Upper lobe of left lung (tissue), 6 donors: ENCODE results near the gene TASP1. TPM values are rescaled to one million over a fixed set of nuclear protein-coding genes. Genes with fewer than 3 reads are reported as not detected.

Experiments used
- ATAC-seq, 2 donors: fragments of 200-7000 bp; cut with Tn5 transposase; one replicate each; pipeline ENCODE4 v1.9.1; 2022; ENCODE audit warnings: mild to moderate bottlenecking in 2 of 2, moderate library complexity in 2 of 2; ENCODE audit not compliant: low FRiP score in 2 of 2
- DNase-seq, 2 donors: peaks; one replicate each; pipeline ENCODE4 v3.0.0-alpha.2; 2019 to 2020
- H3K27ac ChIP-seq, 4 donors: fragments of 200-600 bp; sonication (generic); one replicate each; pipeline ENCODE4 v1.5.1; 2016 to 2019
- H3K27me3 ChIP-seq, 4 donors: fragments of 200-600 bp; sonication (generic); one replicate each; pipeline ENCODE4 v1.5.1; 2017 to 2019
- H3K36me3 ChIP-seq, 4 donors: fragments of 200-600 bp; sonication (generic); one replicate each; pipeline ENCODE4 v1.5.1; 2016 to 2019
- H3K4me1 ChIP-seq, 4 donors: fragments of 200-600 bp; sonication (generic); one replicate each; pipeline ENCODE4 v1.5.1; 2018 to 2019
- H3K4me3 ChIP-seq, 4 donors: fragments of 200-600 bp; sonication (generic); one replicate each; pipeline ENCODE4 v1.5.1; 2017 to 2019; ENCODE audit warnings: mild to moderate bottlenecking in 2 of 4, moderate library complexity in 1 of 4
- H3K9me3 ChIP-seq, 4 donors: fragments of 200-600 bp; sonication (generic); one replicate each; pipeline ENCODE4 v1.5.1; 2018 to 2019
- EP300 ChIP-seq, 4 donors: sonication (generic); formaldehyde crosslinking; IDR thresholded peaks; one replicate each; pipeline ENCODE4 v1.5.1; 2017; ENCODE audit warnings: antibody characterized with exemption in 4 of 4, control low read depth in 2 of 4
- POLR2A ChIP-seq, 4 donors: fragments of 450-650 bp; IDR thresholded peaks; one replicate each; pipeline ENCODE4 v1.5.1; 2016 to 2017; ENCODE audit warnings: antibody characterized with exemption in 4 of 4, mild to moderate bottlenecking in 2 of 4
- POLR2AphosphoS5 ChIP-seq, 2 donors: sonication (generic); formaldehyde crosslinking; IDR thresholded peaks; one replicate each; pipeline ENCODE4 v1.5.1; 2017; ENCODE audit warnings: antibody characterized with exemption in 2 of 2
- WGBS, 2 donors: methylation state at CpG; one replicate each; pipeline ENCODE4 v1.1.5; 2017 to 2018; 5-methylcytosine and 5-hydroxymethylcytosine counted together
- total RNA-seq, 6 donors: library from RNA; depleted of rRNA in 4 of 6; stranded (reverse); fragments of >200 nt in 4 of 6; gene quantifications; one replicate each; pipeline versions ENCODE4 v1.1.0 to v1.2.1, GENCODE V29; 2016 to 2021
- TF ChIP-seq, protein P1 (sequence below), 6 experiments: fragments of 450-650 bp in 4 of 6; fragments of 200-600 bp in 2 of 6; sonication (generic) in 2 of 6; IDR thresholded peaks; one replicate each; pipeline ENCODE4 v1.5.1; 2016 to 2019; ENCODE audit warnings: antibody characterized with exemption in 6 of 6
- donor health status: DM: no; HTN: no; CAD: no; lungs with moderate emphysema.
- donor health status: DM: no; HTN: yes; CAD: no; lungs with severe emphysema.

TASP1 gene
- total RNA-seq, 6 donors from 2014 or later = 12.4 to 21.1 (median 14.0) TPM

DNA sequence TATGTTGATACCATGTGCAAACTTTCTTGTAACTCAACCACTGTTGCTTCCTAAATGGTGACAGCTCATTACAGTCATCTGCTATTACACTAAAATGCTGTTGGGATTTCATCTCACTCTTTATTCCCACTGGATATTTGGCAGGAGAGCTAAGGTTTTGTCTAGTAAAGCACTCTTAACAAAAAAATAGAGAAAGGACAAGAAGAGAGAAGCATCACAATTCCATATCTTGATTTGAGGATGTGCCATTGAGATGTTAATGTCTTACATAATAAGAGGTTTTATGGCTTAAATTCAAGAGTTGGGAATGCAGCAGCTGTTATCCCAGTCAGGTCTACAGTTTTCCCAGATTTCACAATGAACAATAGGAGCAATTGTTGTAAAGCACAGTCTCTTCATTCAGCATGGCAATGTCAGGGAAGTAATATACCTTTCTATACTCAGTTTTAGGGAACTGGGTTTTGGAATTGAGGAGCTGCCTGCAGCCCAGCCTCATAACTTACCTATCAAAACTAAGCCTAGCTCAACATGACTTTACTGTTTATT is 282.7 kb downstream of the TASP1 start:
- H3K27ac ChIP-seq = no peak overlapping the region
- no peak overlapping the region for H3K4me3 ChIP-seq
- no peaks in the 10 kb centered on the region for H3K27me3 ChIP-seq
- H3K9me3 ChIP-seq = no peaks in the 10 kb centered on the region
- TF ChIP-seq, protein P1, sequence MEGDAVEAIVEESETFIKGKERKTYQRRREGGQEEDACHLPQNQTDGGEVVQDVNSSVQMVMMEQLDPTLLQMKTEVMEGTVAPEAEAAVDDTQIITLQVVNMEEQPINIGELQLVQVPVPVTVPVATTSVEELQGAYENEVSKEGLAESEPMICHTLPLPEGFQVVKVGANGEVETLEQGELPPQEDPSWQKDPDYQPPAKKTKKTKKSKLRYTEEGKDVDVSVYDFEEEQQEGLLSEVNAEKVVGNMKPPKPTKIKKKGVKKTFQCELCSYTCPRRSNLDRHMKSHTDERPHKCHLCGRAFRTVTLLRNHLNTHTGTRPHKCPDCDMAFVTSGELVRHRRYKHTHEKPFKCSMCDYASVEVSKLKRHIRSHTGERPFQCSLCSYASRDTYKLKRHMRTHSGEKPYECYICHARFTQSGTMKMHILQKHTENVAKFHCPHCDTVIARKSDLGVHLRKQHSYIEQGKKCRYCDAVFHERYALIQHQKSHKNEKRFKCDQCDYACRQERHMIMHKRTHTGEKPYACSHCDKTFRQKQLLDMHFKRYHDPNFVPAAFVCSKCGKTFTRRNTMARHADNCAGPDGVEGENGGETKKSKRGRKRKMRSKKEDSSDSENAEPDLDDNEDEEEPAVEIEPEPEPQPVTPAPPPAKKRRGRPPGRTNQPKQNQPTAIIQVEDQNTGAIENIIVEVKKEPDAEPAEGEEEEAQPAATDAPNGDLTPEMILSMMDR (IDR thresholded peaks at IDR 0.05) = no peak
- TF ChIP-seq POLR2AphosphoS5 (IDR thresholded peaks at IDR 0.05) (no peak), EP300 (IDR thresholded peaks at IDR 0.05) (no peak), POLR2A (IDR thresholded peaks at IDR 0.05) (no peak)
- DNase-seq = no peak
- no peaks in the 10 kb centered on the region for H3K36me3 ChIP-seq
- H3K4me1 ChIP-seq = peaks cover 0 to 4% (median 0%) of the 10 kb centered on the region in 4 donors
- ATAC-seq = no peak

- ATAC-seq = peak; percentile 39 to 84
- DNase-seq = peak in 1 of 2 donors; percentile 74
Observed at GRCh38 chr20:13355411-13355810, 283.3 kb downstream of the TASP1 start.

GRCh38 chr20:13353261-13353945 is 285.3 kb downstream of the TASP1 start:
- TF ChIP-seq EP300 (IDR thresholded peaks at IDR 0.05) (no peak), POLR2A (IDR thresholded peaks at IDR 0.05) (no peak)
- TF ChIP-seq, protein P1 (IDR thresholded peaks at IDR 0.05) = no peak
- WGBS, 2 donors = 93 to 97% methylated on average over 2 of the region's 2 CpGs
- H3K4me1 ChIP-seq = peaks cover 0 to 4% (median 0%) of the 10 kb centered on the region in 4 donors
- ATAC-seq = no peak
- no peaks in the 10 kb centered on the region for H3K27me3 ChIP-seq
- no peak overlapping the region for H3K4me3 ChIP-seq
- H3K36me3 ChIP-seq = no peaks in the 10 kb centered on the region
- DNase-seq = no peak
- no peak overlapping the region for H3K27ac ChIP-seq
- H3K9me3 ChIP-seq = no peaks in the 10 kb centered on the region

More at GRCh38 chr20:13355411-13355810, 283.3 kb downstream of the TASP1 start:
- H3K27me3 ChIP-seq = no peaks in the 10 kb centered on the region
- H3K4me3 ChIP-seq = no peak overlapping the region
- peaks cover 0 to 4% (median 0%) of the 10 kb centered on the region in 4 donors for H3K4me1 ChIP-seq
- peak overlapping the region in 1 of 4 donors; percentile 36 for H3K27ac ChIP-seq
- TF ChIP-seq POLR2AphosphoS5 (IDR thresholded peaks at IDR 0.05) = peak in 1 of 2 donors; percentile 41
- TF ChIP-seq, protein P1 (IDR thresholded peaks at IDR 0.05) = no peak
- TF ChIP-seq POLR2A (IDR thresholded peaks at IDR 0.05) = no peak
- TF ChIP-seq EP300 (IDR thresholded peaks at IDR 0.05) = peak in 2 of 4 donors; percentile 11 to 38
- 44 to 68% methylated on average over 3 of the region's 3 CpGs for WGBS, 2 donors
- H3K36me3 ChIP-seq = no peaks in the 10 kb centered on the region
- no peaks in the 10 kb centered on the region for H3K9me3 ChIP-seq

GRCh38 chr20:13349235-13349604 is 289.5 kb downstream of the TASP1 start:
- DNase-seq = no peak
- TF ChIP-seq POLR2A (IDR thresholded peaks at IDR 0.05) = no peak

DNA sequence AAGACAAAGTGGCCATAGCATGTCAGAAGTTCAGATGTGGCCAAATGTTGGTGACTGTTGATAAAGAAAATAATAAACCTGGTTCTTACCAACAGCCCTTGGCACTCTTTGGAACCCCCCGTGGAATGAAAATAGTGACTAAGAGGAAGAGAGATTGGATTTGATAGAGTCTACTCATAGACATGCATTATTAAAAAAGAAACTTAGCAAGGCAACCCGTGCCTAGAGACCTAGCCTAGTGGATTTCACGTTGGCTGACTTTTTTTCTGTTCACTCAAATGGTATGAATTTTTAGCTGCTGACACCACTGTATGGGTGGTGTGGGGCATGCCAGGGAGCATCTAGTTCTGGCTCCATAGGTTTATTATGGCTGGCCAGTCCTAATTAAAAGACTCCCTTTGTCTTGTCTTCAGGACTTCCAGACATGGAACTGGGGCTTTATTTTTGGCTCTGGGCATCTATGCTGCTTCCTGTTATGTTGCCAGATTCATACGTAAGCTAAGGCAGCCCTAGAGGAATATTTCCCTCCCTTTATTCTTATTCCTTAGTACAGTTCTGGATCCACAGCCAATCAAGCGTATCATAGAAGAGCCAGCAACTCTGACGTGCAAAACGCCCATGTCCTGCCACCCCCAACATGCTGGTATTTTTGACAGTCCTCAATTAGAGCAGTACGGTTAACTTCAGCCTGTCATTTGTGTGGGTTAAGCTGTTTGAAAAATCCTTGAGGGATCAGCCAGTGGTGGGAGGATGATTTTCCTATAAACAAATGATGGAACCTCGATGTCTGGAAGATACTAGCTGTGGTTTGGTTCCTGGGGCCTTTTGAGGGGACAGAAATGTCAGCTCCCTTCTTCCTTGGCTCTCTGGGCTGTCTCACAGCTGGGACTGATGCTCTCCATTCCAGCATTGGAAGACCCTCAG is 290.2 kb downstream of the TASP1 start:
- 65 to 69% methylated on average over 9 of the region's 9 CpGs for WGBS, 2 donors
- Histone ChIP-seq H3K27ac (no peak overlapping the region), H3K4me1 (peaks cover 0 to under 1% (median 0%) of the 10 kb centered on the region in 4 donors), H3K27me3 (no peaks in the 10 kb centered on the region), H3K36me3 (no peaks in the 10 kb centered on the region), H3K4me3 (no peak overlapping the region), H3K9me3 (no peaks in the 10 kb centered on the region)
- ATAC-seq = peak in 1 of 2 donors; percentile 43
- no peak for DNase-seq
- no peak for TF ChIP-seq POLR2AphosphoS5 (IDR thresholded peaks at IDR 0.05)
- TF ChIP-seq, protein P1 (IDR thresholded peaks at IDR 0.05) = no peak
- TF ChIP-seq EP300 (IDR thresholded peaks at IDR 0.05) = no peak
- no peak for TF ChIP-seq POLR2A (IDR thresholded peaks at IDR 0.05)

More at GRCh38 chr20:13349235-13349604, 289.5 kb downstream of the TASP1 start:
- Histone ChIP-seq H3K27ac (no peak overlapping the region), H3K9me3 (no peaks in the 10 kb centered on the region), H3K27me3 (no peaks in the 10 kb centered on the region), H3K36me3 (no peaks in the 10 kb centered on the region), H3K4me3 (no peak overlapping the region), H3K4me1 (no peaks in the 10 kb centered on the region)
- 86 to 87% methylated on average over 4 of the region's 4 CpGs for WGBS, 2 donors
- ATAC-seq = no peak
